Duodenal mucosa (tissue), 2 donors: Measurements from ENCODE around the gene NPW.

Source experiments
- H3K27ac ChIP-seq: one replicate; pipeline ENCODE4 v1.7.0; 2013; ENCODE audit warnings: low read depth, low read length
- H3K27me3 ChIP-seq, 2 donors: one replicate each; pipeline ENCODE4 v1.7.0; 2013; ENCODE audit warnings: low read length in 2 of 2, control low read depth in 1 of 2; ENCODE audit not compliant: insufficient read depth in 2 of 2, control insufficient read depth in 1 of 2
- H3K36me3 ChIP-seq, 2 donors: one replicate each; pipeline ENCODE4 v1.7.0; 2013; ENCODE audit warnings: low read length in 2 of 2, control low read depth in 1 of 2; ENCODE audit not compliant: insufficient read depth in 2 of 2, control insufficient read depth in 1 of 2
- H3K4me1 ChIP-seq, 2 donors: one replicate each; pipeline ENCODE4 v1.7.0; 2013; ENCODE audit warnings: low read length in 2 of 2, control low read depth in 1 of 2; ENCODE audit not compliant: insufficient read depth in 2 of 2, control insufficient read depth in 1 of 2
- H3K4me3 ChIP-seq, 2 donors: one replicate each; pipeline ENCODE4 v1.7.0; 2013; ENCODE audit warnings: low read length in 2 of 2, low read depth in 1 of 2
- H3K9ac ChIP-seq, 2 donors: one replicate each; pipeline ENCODE4 v1.7.0; 2013; ENCODE audit warnings: low read length in 2 of 2, low read depth in 1 of 2
- H3K9me3 ChIP-seq, 2 donors: one replicate each; pipeline ENCODE4 v1.7.0; 2013; ENCODE audit warnings: low read length in 2 of 2, control low read depth in 1 of 2; ENCODE audit not compliant: control insufficient read depth in 1 of 2

The NPW gene

GRCh38 chr16:2001456-2002355, 17.9 kb upstream of the NPW start:
- H3K9ac ChIP-seq, result no peak overlapping the region
- peaks cover 22 to 63% of the 10 kb centered on the region in 2 donors for H3K36me3 ChIP-seq
- no peak overlapping the region for H3K4me3 ChIP-seq
- peaks cover 6 to 25% of the 10 kb centered on the region in 2 donors for H3K4me1 ChIP-seq
- no peaks in the 10 kb centered on the region for H3K27me3 ChIP-seq
- no peak overlapping the region for H3K27ac ChIP-seq
- H3K9me3 ChIP-seq, result no peaks in the 10 kb centered on the region

GRCh38 chr16:2002406-2003230, 17.0 kb upstream of the NPW start:
- Histone ChIP-seq H3K4me3 (no peak overlapping the region), H3K9me3 (no peaks in the 10 kb centered on the region), H3K36me3 (peaks cover 22 to 58% of the 10 kb centered on the region in 2 donors), H3K27ac (no peak overlapping the region), H3K27me3 (no peaks in the 10 kb centered on the region), H3K4me1 (peaks cover 14 to 25% of the 10 kb centered on the region in 2 donors), H3K9ac (no peak overlapping the region)

GRCh38 chr16:2003231-2003826, 16.3 kb upstream of the NPW start:
- peaks cover 21 to 29% of the 10 kb centered on the region in 2 donors for H3K4me1 ChIP-seq
- no peaks in the 10 kb centered on the region for H3K9me3 ChIP-seq
- no peaks in the 10 kb centered on the region for H3K27me3 ChIP-seq
- H3K27ac ChIP-seq, result no peak overlapping the region
- peaks cover 16 to 54% of the 10 kb centered on the region in 2 donors for H3K36me3 ChIP-seq
- H3K9ac ChIP-seq, result no peak overlapping the region
- no peak overlapping the region for H3K4me3 ChIP-seq

- H3K9ac ChIP-seq, result no peak overlapping the region
- H3K27ac ChIP-seq, result peak overlapping the region; percentile 20
- H3K4me3 ChIP-seq, result peak overlapping the region in 1 of 2 donors; percentile 7
- no peaks in the 10 kb centered on the region for H3K9me3 ChIP-seq
- H3K27me3 ChIP-seq, result no peaks in the 10 kb centered on the region
- peaks cover 28 to 36% of the 10 kb centered on the region in 2 donors for H3K4me1 ChIP-seq
- peaks cover 16 to 50% of the 10 kb centered on the region in 2 donors for H3K36me3 ChIP-seq
These were observed 15.6 kb upstream of the NPW start for GRCh38 chr16:2003827-2004641.

- Histone ChIP-seq H3K4me3 (no peak overlapping the region), H3K27me3 (no peaks in the 10 kb centered on the region), H3K27ac (no peak overlapping the region), H3K4me1 (peaks cover 28 to 37% of the 10 kb centered on the region in 2 donors), H3K9ac (no peak overlapping the region), H3K9me3 (no peaks in the 10 kb centered on the region), H3K36me3 (peaks cover 16 to 41% of the 10 kb centered on the region in 2 donors)
These were observed 14.6 kb upstream of the NPW start for GRCh38 chr16:2004795-2005517.

- Histone ChIP-seq H3K9ac (no peak overlapping the region), H3K4me1 (peaks cover 34 to 43% of the 10 kb centered on the region in 2 donors), H3K36me3 (peaks cover 16 to 35% of the 10 kb centered on the region in 2 donors)
These were observed 13.9 kb upstream of the NPW start for GRCh38 chr16:2005646-2006045.

GRCh38 chr16:2006317-2006716, 13.3 kb upstream of the NPW start:
- peaks cover 35 to 44% of the 10 kb centered on the region in 2 donors for H3K4me1 ChIP-seq
- H3K4me3 ChIP-seq, result no peak overlapping the region
- H3K27ac ChIP-seq, result no peak overlapping the region
- H3K27me3 ChIP-seq, result no peaks in the 10 kb centered on the region
- no peak overlapping the region for H3K9ac ChIP-seq
- H3K36me3 ChIP-seq, result peaks cover 12 to 28% of the 10 kb centered on the region in 2 donors
- no peaks in the 10 kb centered on the region for H3K9me3 ChIP-seq

More at GRCh38 chr16:2005646-2006045, 13.9 kb upstream of the NPW start:
- no peaks in the 10 kb centered on the region for H3K9me3 ChIP-seq
- H3K27ac ChIP-seq, result no peak overlapping the region
- no peak overlapping the region for H3K4me3 ChIP-seq
- no peaks in the 10 kb centered on the region for H3K27me3 ChIP-seq

GRCh38 chr16:2007081-2007836, 12.3 kb upstream of the NPW start:
- Histone ChIP-seq H3K27ac (no peak overlapping the region), H3K9ac (peak overlapping the region; percentile 87 to 92), H3K27me3 (no peaks in the 10 kb centered on the region), H3K9me3 (no peaks in the 10 kb centered on the region), H3K4me1 (peaks cover 35 to 44% of the 10 kb centered on the region in 2 donors), H3K4me3 (peak overlapping the region; percentile 79 to 83), H3K36me3 (peaks cover 2 to 19% of the 10 kb centered on the region in 2 donors)
